Nephron (organoid): ENCODE results near the gene MYOF.

Experiments
- H3K27ac Mint-ChIP-seq, 3 experiments: 2 replicates each; pipeline ENCODE4 v1.8.0; 2020; ENCODE audit warnings: mixed read lengths in 3 of 3, mild to moderate bottlenecking in 2 of 3, moderate library complexity in 1 of 3
- H3K27me3 Mint-ChIP-seq: 2 replicates; pipeline ENCODE4 v1.8.0; 2021; ENCODE audit warnings: low read depth, mild to moderate bottlenecking, moderate library complexity, mixed read lengths
- H3K36me3 Mint-ChIP-seq: 2 replicates; pipeline ENCODE4 v1.8.0; 2020; ENCODE audit warnings: low read depth, mixed read lengths
- H3K4me1 Mint-ChIP-seq: 2 replicates; pipeline ENCODE4 v1.8.0; 2020; ENCODE audit warnings: mixed read lengths
- H3K4me3 Mint-ChIP-seq, 3 experiments: 2 replicates each; pipeline ENCODE4 v1.8.0; 2020; ENCODE audit warnings: mild to moderate bottlenecking in 3 of 3, mixed read lengths in 3 of 3, moderate library complexity in 2 of 3
- H3K9me3 Mint-ChIP-seq: 2 replicates; pipeline ENCODE4 v1.8.0; 2020; ENCODE audit warnings: mixed read lengths
- CTCF ChIP-seq, 3 experiments: fragments of 200-600 bp; sonication (generic); IDR thresholded peaks; one replicate each; pipeline ENCODE4 v1.5.0; 2021; ENCODE audit warnings: antibody characterized with exemption in 3 of 3; ENCODE audit not compliant: unreplicated experiment in 3 of 3

Gene MYOF

GRCh38 chr10:93491602-93492121 is 9.5 kb upstream of the MYOF start:
- Mint-ChIP-seq H3K4me1 (peaks cover 57% of the 10 kb centered on the region), H3K27ac (no peak overlapping the region), H3K36me3 (no peaks in the 10 kb centered on the region), H3K9me3 (no peaks in the 10 kb centered on the region), H3K27me3 (peaks cover 4% of the 10 kb centered on the region), H3K4me3 (no peak overlapping the region)
- TF ChIP-seq CTCF (IDR thresholded peaks at IDR 0.05; ENCODE audit: unreplicated experiment in 3 of 3) = no peak

- TF ChIP-seq CTCF (IDR thresholded peaks at IDR 0.05; ENCODE audit: unreplicated experiment in 3 of 3) = no peak
Measured at GRCh38 chr10:93488956-93489528, 6.9 kb upstream of the MYOF start.

GRCh38 chr10:93485690-93486089 is 3.6 kb upstream of the MYOF start:
- Mint-ChIP-seq H3K27ac (no peak overlapping the region), H3K4me1 (peaks cover 44% of the 10 kb centered on the region), H3K4me3 (no peak overlapping the region), H3K9me3 (no peaks in the 10 kb centered on the region), H3K36me3 (no peaks in the 10 kb centered on the region), H3K27me3 (no peaks in the 10 kb centered on the region)
- TF ChIP-seq CTCF (IDR thresholded peaks at IDR 0.05; ENCODE audit: unreplicated experiment in 3 of 3) = no peak

More at GRCh38 chr10:93488956-93489528, 6.9 kb upstream of the MYOF start:
- H3K9me3 Mint-ChIP-seq = no peaks in the 10 kb centered on the region
- peak overlapping the region; percentile 60 to 81 (median 74) for H3K27ac Mint-ChIP-seq
- H3K4me1 Mint-ChIP-seq = peaks cover 53% of the 10 kb centered on the region
- no peaks in the 10 kb centered on the region for H3K36me3 Mint-ChIP-seq
- H3K4me3 Mint-ChIP-seq = peak overlapping the region in 1 of 3 experiments; percentile 1
- peaks cover 4% of the 10 kb centered on the region for H3K27me3 Mint-ChIP-seq

DNA sequence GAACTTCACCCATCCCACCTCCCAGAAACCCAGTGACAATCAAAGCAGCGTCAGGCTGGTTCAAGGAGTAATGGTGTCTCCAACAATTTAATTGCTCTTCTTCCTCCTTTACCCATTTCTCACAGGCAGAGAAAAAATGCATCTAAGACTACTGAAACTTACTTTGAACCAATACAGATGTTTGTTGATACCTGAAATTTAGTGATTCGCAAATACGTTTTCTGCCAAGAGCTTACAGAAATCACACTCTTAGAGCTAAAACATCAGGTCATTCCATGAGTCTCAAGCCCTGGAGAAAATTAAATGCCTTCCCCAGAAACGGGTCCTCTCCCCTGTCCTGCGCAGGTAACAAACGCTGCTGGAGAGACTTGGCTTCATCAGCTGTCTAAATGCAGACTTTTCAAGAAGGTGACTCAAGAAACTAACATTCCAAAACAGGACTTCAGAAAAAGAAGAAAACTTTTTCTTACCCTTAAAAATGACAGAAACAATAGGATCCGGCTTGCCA is 443 bp downstream of the MYOF start:
- Mint-ChIP-seq H3K27ac (peak overlapping the region; percentile 92 to 94 (median 93)), H3K4me1 (peaks cover 33% of the 10 kb centered on the region), H3K27me3 (no peaks in the 10 kb centered on the region), H3K9me3 (no peaks in the 10 kb centered on the region), H3K36me3 (no peaks in the 10 kb centered on the region), H3K4me3 (peak overlapping the region; percentile 86 to 94 (median 92))
- TF ChIP-seq CTCF (IDR thresholded peaks at IDR 0.05; ENCODE audit: unreplicated experiment in 3 of 3) = no peak

DNA sequence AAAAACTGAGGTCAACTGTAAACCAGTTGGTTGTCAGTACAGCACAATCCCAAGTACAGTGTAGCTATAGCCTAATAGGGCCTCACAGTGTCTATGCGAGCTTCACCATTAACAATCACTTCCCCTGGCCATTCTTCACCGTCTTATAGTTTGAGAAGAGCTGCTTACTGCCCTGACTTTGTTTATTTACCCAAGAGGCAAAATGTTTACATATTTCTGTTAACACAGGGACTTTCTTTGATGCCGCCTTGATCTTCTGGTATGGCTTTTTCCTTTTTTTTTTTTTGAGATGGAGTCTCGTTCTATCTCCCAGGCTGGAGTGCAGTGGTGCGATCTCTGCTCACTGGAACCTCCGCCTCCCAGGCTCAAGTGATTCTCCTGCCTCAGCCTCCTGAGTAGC is 3.3 kb downstream of the MYOF start:
- H3K4me3 Mint-ChIP-seq = peak overlapping the region in 1 of 3 experiments; percentile 41
- TF ChIP-seq CTCF (IDR thresholded peaks at IDR 0.05; ENCODE audit: unreplicated experiment in 3 of 3) = no peak
- no peaks in the 10 kb centered on the region for H3K27me3 Mint-ChIP-seq
- no peak overlapping the region for H3K27ac Mint-ChIP-seq
- peaks cover 45% of the 10 kb centered on the region for H3K4me1 Mint-ChIP-seq
- H3K9me3 Mint-ChIP-seq = no peaks in the 10 kb centered on the region
- peaks cover 3% of the 10 kb centered on the region for H3K36me3 Mint-ChIP-seq

DNA sequence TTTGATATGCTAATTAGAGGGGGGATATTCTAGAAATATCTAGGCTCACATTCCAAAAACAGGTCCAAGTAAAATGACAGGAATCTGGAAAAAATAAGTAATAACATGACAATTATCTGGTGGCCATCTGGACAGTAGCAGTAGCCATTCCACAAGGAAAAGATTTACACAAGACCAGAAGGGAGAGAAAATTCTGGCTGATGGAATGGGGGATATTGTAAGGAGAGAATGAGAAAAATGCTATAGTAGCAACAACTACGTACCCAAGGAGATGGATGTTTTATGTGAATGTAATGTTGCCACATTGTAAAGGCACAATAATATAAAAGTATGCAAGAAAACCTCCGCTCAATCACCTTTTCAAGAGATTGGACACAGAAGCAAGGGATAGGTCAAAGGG is 5.4 kb downstream of the MYOF start:
- Mint-ChIP-seq H3K36me3 (peaks cover 3% of the 10 kb centered on the region), H3K4me1 (peaks cover 46% of the 10 kb centered on the region), H3K27ac (peak overlapping the region in 1 of 3 experiments; percentile 5), H3K9me3 (no peaks in the 10 kb centered on the region), H3K27me3 (no peaks in the 10 kb centered on the region), H3K4me3 (no peak overlapping the region)
- TF ChIP-seq CTCF (IDR thresholded peaks at IDR 0.05; ENCODE audit: unreplicated experiment in 3 of 3) = no peak
